H1 (cell line): Measurements from ENCODE around the gene STAP2.

ENCODE experiments used
- RAD21 ChIP-seq, 2 experiments: IDR thresholded peaks in 1 of 2; conservative IDR thresholded peaks in 1 of 2; 2 replicates each; pipeline ENCODE4 v1.6.1; 2011; ENCODE audit warnings: low read depth in 2 of 2, low read length in 2 of 2, improper control_type of control experiment in 1 of 2, inconsistent platforms in 1 of 2, mild to moderate bottlenecking in 1 of 2, moderate library complexity in 1 of 2
- SRF ChIP-seq: IDR thresholded peaks from 2 replicates; pipeline ENCODE4 v1.6.1; 2011; ENCODE audit warnings: mild to moderate bottlenecking, low read depth, low read length, moderate library complexity
- TF ChIP-seq, protein P1 (sequence below), 3 experiments: IDR thresholded peaks; 1 replicate in 2 of 3; 2 replicates in 1 of 3; pipeline versions ENCODE4 v1.5.1 to v1.6.1; 2011; ENCODE audit warnings: low read length in 3 of 3, mild to moderate bottlenecking in 3 of 3, inconsistent platforms in 2 of 3, low read depth in 1 of 3, moderate library complexity in 1 of 3; ENCODE audit not compliant: insufficient read depth in 1 of 3; ENCODE audit errors: control extremely low read depth in 1 of 3

DNA sequence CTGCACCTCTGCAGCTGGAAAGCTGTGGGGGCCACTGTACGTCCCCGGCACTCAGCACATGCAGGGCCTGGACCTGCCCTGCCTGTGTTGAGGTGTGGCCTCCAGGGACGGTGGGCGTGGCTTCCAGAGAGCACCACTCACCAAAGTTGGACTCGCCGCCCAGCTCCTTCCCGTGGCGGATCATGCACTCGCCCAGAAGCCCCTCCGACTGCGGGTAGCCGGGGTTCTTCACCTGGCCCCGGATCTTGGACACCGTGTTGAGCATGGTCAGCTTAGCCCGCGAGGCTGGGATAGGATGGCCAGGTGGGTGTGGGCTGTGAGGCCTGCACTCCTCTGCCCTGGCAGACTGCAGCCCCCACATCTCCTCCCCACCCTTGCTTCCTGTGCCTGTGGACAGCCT lies 26.7 kb upstream of the STAP2 start:
- TF ChIP-seq RAD21 (IDR thresholded peaks at IDR 0.05 in 1 of 2, conservative IDR thresholded peaks at IDR 0.05 in 1 of 2; ENCODE audit: low read depth in 2 of 2, low read length in 2 of 2) (no peak), SRF (no peak)
- TF ChIP-seq, protein P1, sequence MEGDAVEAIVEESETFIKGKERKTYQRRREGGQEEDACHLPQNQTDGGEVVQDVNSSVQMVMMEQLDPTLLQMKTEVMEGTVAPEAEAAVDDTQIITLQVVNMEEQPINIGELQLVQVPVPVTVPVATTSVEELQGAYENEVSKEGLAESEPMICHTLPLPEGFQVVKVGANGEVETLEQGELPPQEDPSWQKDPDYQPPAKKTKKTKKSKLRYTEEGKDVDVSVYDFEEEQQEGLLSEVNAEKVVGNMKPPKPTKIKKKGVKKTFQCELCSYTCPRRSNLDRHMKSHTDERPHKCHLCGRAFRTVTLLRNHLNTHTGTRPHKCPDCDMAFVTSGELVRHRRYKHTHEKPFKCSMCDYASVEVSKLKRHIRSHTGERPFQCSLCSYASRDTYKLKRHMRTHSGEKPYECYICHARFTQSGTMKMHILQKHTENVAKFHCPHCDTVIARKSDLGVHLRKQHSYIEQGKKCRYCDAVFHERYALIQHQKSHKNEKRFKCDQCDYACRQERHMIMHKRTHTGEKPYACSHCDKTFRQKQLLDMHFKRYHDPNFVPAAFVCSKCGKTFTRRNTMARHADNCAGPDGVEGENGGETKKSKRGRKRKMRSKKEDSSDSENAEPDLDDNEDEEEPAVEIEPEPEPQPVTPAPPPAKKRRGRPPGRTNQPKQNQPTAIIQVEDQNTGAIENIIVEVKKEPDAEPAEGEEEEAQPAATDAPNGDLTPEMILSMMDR (IDR thresholded peaks at IDR 0.05; ENCODE audit: control extremely low read depth in 1 of 3, insufficient read depth in 1 of 3, low read depth in 1 of 3, low read length in 3 of 3), result no peak
